Thoracic aorta (tissue), 2 donors: Measurements from ENCODE around the gene BROX. TPM values are rescaled to one million over a fixed set of nuclear protein-coding genes. Genes with fewer than 3 reads are reported as not detected.

Experiments used
- ATAC-seq: fragments of 150-250 bp; one replicate; pipeline ENCODE4 v1.8.0; 2017; ENCODE audit warnings: low read depth; ENCODE audit not compliant: insufficient number of reproducible peaks, low FRiP score
- DNase-seq: peaks from one replicate; pipeline ENCODE4 v3.0.0-alpha.2; 2020; ENCODE audit warnings: low spot score
- H3K27ac ChIP-seq, 2 donors: fragments of 200-600 bp; sonication (generic); 1 replicate in 1 of 2; 2 replicates in 1 of 2; pipeline ENCODE4 v1.5.1; 2016; ENCODE audit warnings: mild to moderate bottlenecking in 2 of 2, moderate library complexity in 2 of 2
- H3K27me3 ChIP-seq: fragments of 200-600 bp; sonication (generic); replicated peaks from 2 replicates; pipeline ENCODE4 v1.6.0; 2016; ENCODE audit warnings: mild to moderate bottlenecking; ENCODE audit not compliant: insufficient read depth
- H3K36me3 ChIP-seq: fragments of 200-600 bp; sonication (generic); one replicate; pipeline ENCODE4 v1.5.1; 2016
- H3K4me1 ChIP-seq, 2 donors: fragments of 200-600 bp; sonication (generic); 1 replicate in 1 of 2; 2 replicates in 1 of 2; pipeline versions ENCODE4 v1.5.1 to v1.6.0; 2016; ENCODE audit warnings: low read depth in 2 of 2, mild to moderate bottlenecking in 1 of 2; ENCODE audit not compliant: control insufficient read depth in 1 of 2
- H3K4me3 ChIP-seq: fragments of 200-600 bp; sonication (generic); 2 replicates; pipeline ENCODE4 v1.5.1; 2016; ENCODE audit warnings: mild to moderate bottlenecking
- H3K9me3 ChIP-seq: fragments of 200-600 bp; sonication (generic); 2 replicates; pipeline ENCODE4 v1.5.1; 2016
- total RNA-seq, 2 donors: library from RNA; depleted of rRNA; stranded (reverse); fragments of >200 nt; gene quantifications; one replicate each; pipeline versions ENCODE4 v1.1.0 to v1.2.3, GENCODE V29; 2016
- TF ChIP-seq, protein P1 (sequence below): fragments of 200-600 bp; sonication (generic); IDR thresholded peaks from one replicate; pipeline ENCODE4 v1.5.1; 2019; ENCODE audit warnings: antibody characterized with exemption

Gene BROX
- total RNA-seq, 2 donors from 2014 or later: 24.4 to 36.0 TPM

DNA sequence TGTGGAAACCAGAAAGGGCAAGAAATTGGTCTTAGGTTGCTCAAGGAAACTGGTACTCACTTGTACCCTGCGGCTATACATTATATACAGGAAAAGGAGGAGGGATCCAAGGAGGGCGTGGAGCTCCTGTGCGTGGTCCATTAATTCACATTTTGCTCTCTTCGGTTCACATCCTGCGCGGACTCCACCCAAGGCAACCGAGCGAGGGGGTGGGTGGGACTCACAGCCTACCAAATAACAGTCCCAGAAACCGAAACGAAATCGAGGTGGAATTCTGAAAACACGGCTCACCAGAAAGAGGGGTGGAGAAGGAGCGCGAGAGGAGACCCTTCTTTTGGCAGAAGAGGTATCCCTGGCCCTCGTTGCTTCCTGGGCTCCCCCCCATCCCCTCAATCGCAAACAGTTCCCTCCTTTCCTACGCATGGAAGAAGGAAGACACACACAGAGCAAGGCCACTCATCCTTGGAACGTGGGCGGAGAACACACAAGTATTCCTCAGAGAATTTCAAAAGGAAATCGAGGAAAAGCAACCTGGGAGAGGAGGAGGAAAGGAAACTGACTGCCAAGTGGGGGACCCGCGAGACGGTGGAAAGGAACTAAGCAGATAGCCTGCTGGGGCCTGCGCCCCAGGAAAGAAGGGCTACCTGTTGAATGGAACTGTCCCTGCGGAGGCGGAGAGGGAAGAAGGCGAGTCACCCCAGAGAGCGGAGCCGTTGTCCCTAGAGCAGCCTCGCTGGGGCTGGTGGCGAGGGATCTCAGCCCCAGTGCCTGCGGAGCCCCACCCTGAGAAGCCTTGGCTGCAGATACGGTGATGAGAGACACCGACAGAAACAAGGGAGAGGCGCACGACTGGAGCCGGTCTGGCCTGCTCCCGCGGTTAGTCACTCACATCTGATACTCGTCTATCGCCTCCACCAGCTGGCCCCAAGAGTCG, 778 bp upstream of the BROX start:
- Histone ChIP-seq H3K9me3 (no peaks in the 10 kb centered on the region), H3K36me3 (peaks cover 6% of the 10 kb centered on the region), H3K27me3 (no peaks in the 10 kb centered on the region), H3K27ac (peak overlapping the region; percentile 93 to 98), H3K4me1 (peaks cover 10 to 32% of the 10 kb centered on the region in 2 donors), H3K4me3 (peak overlapping the region; percentile 91)
- TF ChIP-seq, protein P1, sequence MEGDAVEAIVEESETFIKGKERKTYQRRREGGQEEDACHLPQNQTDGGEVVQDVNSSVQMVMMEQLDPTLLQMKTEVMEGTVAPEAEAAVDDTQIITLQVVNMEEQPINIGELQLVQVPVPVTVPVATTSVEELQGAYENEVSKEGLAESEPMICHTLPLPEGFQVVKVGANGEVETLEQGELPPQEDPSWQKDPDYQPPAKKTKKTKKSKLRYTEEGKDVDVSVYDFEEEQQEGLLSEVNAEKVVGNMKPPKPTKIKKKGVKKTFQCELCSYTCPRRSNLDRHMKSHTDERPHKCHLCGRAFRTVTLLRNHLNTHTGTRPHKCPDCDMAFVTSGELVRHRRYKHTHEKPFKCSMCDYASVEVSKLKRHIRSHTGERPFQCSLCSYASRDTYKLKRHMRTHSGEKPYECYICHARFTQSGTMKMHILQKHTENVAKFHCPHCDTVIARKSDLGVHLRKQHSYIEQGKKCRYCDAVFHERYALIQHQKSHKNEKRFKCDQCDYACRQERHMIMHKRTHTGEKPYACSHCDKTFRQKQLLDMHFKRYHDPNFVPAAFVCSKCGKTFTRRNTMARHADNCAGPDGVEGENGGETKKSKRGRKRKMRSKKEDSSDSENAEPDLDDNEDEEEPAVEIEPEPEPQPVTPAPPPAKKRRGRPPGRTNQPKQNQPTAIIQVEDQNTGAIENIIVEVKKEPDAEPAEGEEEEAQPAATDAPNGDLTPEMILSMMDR: no peak
- DNase-seq (peak; percentile 24), ATAC-seq (peak; percentile 0)

DNA sequence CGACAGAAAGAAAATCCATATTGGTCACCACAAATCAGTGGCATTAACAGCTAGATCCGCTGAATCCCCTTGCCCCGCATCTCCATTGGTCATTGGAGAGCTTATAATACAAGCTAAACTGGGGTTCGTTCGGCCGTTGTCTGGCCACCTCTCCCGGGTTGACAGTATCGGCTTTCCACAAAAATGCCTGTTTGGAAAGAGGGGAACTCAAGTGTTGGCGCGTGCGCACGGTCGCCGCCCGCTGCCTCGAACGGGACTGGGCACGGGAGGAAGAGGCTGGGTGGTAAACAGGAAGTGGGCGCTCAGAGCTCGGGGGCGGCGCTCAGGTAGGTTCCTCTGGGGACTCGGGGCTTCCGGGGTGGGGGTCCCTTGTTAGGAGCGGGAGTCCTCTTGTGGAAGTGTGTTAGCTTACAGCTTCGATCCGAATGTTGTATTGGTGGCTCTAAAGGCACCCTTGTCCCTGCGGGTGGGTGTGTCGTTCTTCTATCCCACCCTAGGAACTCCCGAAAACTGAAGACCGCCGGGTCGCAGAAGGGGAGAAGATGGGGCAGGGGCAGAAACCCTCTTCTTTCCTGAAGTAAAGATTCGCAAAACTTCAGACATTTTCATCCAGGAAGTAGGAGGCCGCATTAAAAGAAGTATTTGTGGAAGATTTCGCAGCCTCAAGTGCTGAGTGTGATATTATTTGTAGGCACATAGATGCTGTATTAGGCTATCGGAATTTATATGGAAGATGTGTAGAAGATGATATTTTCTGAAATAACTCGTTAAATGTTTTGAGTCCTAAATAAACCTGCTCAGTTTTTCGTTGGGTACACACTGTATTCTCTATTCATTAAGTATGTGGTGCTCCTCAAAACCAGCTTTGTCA, 962 bp downstream of the BROX start:
- TF ChIP-seq, protein P1: no peak
- H3K4me1 ChIP-seq: peaks cover 10 to 32% of the 10 kb centered on the region in 2 donors
- DNase-seq: peak; percentile 78

DNA sequence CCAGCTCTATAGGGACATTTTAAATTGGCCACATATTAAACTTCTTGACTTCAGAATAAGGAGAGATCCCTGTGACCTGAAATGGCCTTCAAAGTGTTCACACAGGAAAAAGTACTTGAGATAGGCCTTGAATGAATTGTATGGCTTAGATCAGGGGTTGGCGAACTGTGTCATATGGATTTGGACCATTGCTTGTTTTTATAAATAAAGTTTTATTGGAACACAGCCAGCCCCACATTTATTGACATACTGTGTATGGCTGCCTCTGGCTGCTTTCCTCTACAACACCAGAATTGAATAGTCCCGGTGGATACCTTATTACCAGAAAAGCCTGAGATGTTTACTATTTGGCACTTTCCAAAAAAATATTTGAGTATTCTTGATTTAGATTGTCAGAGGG, 4.0 kb downstream of the BROX start:
- peaks cover 27% of the 10 kb centered on the region for H3K36me3 ChIP-seq

More for the DNA sequence above, 962 bp downstream of the BROX start:
- H3K4me3 ChIP-seq: peak overlapping the region; percentile 91
- no peaks in the 10 kb centered on the region for H3K27me3 ChIP-seq
- H3K9me3 ChIP-seq: no peaks in the 10 kb centered on the region
- H3K36me3 ChIP-seq: peaks cover 13% of the 10 kb centered on the region
- H3K27ac ChIP-seq: peak overlapping the region; percentile 97 to 98
- ATAC-seq: peak; percentile 80

DNA sequence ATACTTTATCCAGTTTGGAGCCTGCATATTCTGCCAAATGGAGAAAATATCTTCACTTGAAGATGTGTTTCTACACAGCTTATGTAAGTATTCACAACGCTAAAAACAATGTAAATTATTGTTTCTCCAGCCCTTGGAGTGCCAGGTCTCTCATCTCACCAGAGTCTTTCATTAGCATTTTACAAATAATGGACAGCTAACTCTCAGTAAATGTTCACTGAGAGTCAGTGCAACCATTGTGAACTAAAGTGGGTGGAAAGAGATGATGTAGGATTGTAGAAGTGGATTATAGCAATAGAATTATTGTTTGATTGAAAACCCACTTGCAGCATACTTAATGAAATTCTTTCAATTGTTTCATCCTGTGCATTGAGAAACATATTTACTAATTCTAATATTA, 16.4 kb downstream of the BROX start:
- no peaks in the 10 kb centered on the region for H3K4me1 ChIP-seq
- H3K27ac ChIP-seq: no peak overlapping the region
- DNase-seq: no peak
- no peaks in the 10 kb centered on the region for H3K27me3 ChIP-seq
- H3K36me3 ChIP-seq: peaks cover 70% of the 10 kb centered on the region
- H3K9me3 ChIP-seq: no peaks in the 10 kb centered on the region
- no peak for ATAC-seq
- TF ChIP-seq, protein P1: no peak
- no peak overlapping the region for H3K4me3 ChIP-seq

More for the DNA sequence above, 4.0 kb downstream of the BROX start:
- peaks cover 0 to 11% of the 10 kb centered on the region in 2 donors for H3K4me1 ChIP-seq
- no peak overlapping the region for H3K4me3 ChIP-seq
- TF ChIP-seq, protein P1: no peak
- DNase-seq (no peak), ATAC-seq (no peak)
- no peak overlapping the region for H3K27ac ChIP-seq
- H3K9me3 ChIP-seq: no peaks in the 10 kb centered on the region
- H3K27me3 ChIP-seq: no peaks in the 10 kb centered on the region

DNA sequence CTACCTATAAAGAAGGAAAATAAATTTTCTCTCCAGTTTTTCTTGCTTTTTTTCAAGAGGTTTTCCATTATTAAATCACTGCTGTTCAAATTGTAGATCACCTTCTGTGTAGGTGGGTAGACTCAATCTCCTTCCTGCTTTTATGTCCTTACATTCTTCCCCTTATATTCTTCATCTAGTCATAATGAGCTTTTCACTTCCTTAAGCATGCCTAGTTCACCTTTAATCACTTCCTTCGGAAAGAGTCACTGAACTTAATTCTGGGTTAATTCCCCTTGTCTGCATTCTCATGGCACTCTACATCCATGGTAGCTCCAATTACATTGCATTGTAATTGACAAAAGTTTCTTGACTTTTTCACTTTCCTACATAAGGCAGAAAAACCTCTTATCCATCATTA, 18.5 kb downstream of the BROX start:
- no peaks in the 10 kb centered on the region for H3K9me3 ChIP-seq
- ATAC-seq: no peak
- peaks cover 54% of the 10 kb centered on the region for H3K36me3 ChIP-seq
- TF ChIP-seq, protein P1: no peak
- H3K4me3 ChIP-seq: no peak overlapping the region
- no peaks in the 10 kb centered on the region for H3K4me1 ChIP-seq
- no peak for DNase-seq
- no peaks in the 10 kb centered on the region for H3K27me3 ChIP-seq
- H3K27ac ChIP-seq: no peak overlapping the region
